Measurements from ENCODE around the gene PCMTD2. TPM values are rescaled to one million over a fixed set of nuclear protein-coding genes. Genes with fewer than 3 reads are reported as not detected.

PCMTD2 gene
- total RNA-seq, 6 experiments from 2014 or later, result 15.7 to 21.9 (median 18.1) TPM

GRCh38 chr20:64238115-64238825, 17.3 kb upstream of the PCMTD2 start:
- H3K36me3 Mint-ChIP-seq (ENCODE audit: low read depth), result no peaks in the 10 kb centered on the region
- no peaks in the 10 kb centered on the region for H3K9me3 Mint-ChIP-seq
- no peak overlapping the region for H3K4me3 Mint-ChIP-seq
- peaks cover 25% of the 10 kb centered on the region for H3K27me3 Mint-ChIP-seq (ENCODE audit: insufficient read depth)
- H3K4me1 Mint-ChIP-seq (ENCODE audit: low read depth), result no peaks in the 10 kb centered on the region
- H3K27ac Mint-ChIP-seq, result no peak overlapping the region
- DNase-seq, result no peak
- TF ChIP-seq CTCF (IDR thresholded peaks at IDR 0.05), result no peak

- Mint-ChIP-seq H3K4me3 (no peak overlapping the region), H3K27ac (no peak overlapping the region), H3K4me1 (ENCODE audit: low read depth) (no peaks in the 10 kb centered on the region), H3K36me3 (ENCODE audit: low read depth) (no peaks in the 10 kb centered on the region), H3K9me3 (no peaks in the 10 kb centered on the region), H3K27me3 (ENCODE audit: insufficient read depth) (peaks cover 30% of the 10 kb centered on the region)
- no peak for DNase-seq
- no peak for TF ChIP-seq CTCF (IDR thresholded peaks at IDR 0.05)
Observed at GRCh38 chr20:64238851-64239387, 16.6 kb upstream of the PCMTD2 start.

GRCh38 chr20:64239449-64240242, 15.9 kb upstream of the PCMTD2 start:
- TF ChIP-seq CTCF (IDR thresholded peaks at IDR 0.05), result no peak
- Mint-ChIP-seq H3K4me3 (no peak overlapping the region), H3K27me3 (ENCODE audit: insufficient read depth) (peaks cover 34% of the 10 kb centered on the region), H3K9me3 (no peaks in the 10 kb centered on the region), H3K27ac (no peak overlapping the region), H3K4me1 (ENCODE audit: low read depth) (no peaks in the 10 kb centered on the region), H3K36me3 (ENCODE audit: low read depth) (no peaks in the 10 kb centered on the region)
- no peak for DNase-seq

- Mint-ChIP-seq H3K9me3 (no peaks in the 10 kb centered on the region), H3K27ac (no peak overlapping the region), H3K4me1 (ENCODE audit: low read depth) (no peaks in the 10 kb centered on the region), H3K4me3 (no peak overlapping the region), H3K27me3 (ENCODE audit: insufficient read depth) (peaks cover 35% of the 10 kb centered on the region), H3K36me3 (ENCODE audit: low read depth) (no peaks in the 10 kb centered on the region)
- TF ChIP-seq CTCF (IDR thresholded peaks at IDR 0.05), result no peak
- no peak for DNase-seq
Observed at GRCh38 chr20:64240243-64241015, 15.1 kb upstream of the PCMTD2 start.

- Mint-ChIP-seq H3K27me3 (ENCODE audit: insufficient read depth) (peaks cover 38% of the 10 kb centered on the region), H3K27ac (no peak overlapping the region), H3K4me3 (no peak overlapping the region), H3K9me3 (no peaks in the 10 kb centered on the region), H3K36me3 (ENCODE audit: low read depth) (no peaks in the 10 kb centered on the region), H3K4me1 (ENCODE audit: low read depth) (no peaks in the 10 kb centered on the region)
- no peak for DNase-seq
- TF ChIP-seq CTCF (IDR thresholded peaks at IDR 0.05), result no peak
Observed at GRCh38 chr20:64241061-64241460, 14.5 kb upstream of the PCMTD2 start.

Measured in HFFc6 (cell line).